DMS153 treated with DMSO at 0.1 percent for 48 hours (cell line): ENCODE measurements around the gene ZXDA.
"Not testable (repeated sequence)": the region's sequence is repeated elsewhere in the genome, so short reads cannot be mapped to it uniquely, and the experiment has no call there.

Source experiments
- DNase-seq: peaks from one replicate; lab custom pipeline; 2025; ENCODE audit not compliant: unreplicated experiment; lab: John Stamatoyannopoulos, UW

The ZXDA gene

GRCh38 chrX:57910287-57910912, at the start of gene ZXDA:
Gene ZXDA, minus strand, starts transcription at chrX:57910458. Its CDS starts 38 bp downstream, at chrX:57910420.
- not testable (repeated sequence) for DNase-seq

DNA sequence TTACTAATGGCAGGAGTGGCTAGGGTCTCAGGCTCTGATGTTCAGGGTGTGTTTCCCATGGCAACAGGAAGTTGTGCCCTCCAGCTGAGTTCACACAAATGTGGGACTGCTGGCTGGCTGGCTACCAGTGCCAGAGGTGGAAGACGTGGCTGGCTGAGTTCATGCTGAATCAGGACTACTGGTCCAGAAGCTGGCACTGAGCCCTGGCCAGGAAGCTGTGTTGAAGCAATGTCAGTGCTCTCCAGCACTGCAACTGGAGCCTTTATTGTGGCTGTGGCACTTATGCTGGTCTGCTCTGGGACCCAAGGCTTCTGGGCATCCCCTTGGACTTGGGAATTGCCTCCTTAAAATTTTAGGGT, 42.0 kb upstream of the ZXDA start:
- DNase-seq, result no peak

DNA sequence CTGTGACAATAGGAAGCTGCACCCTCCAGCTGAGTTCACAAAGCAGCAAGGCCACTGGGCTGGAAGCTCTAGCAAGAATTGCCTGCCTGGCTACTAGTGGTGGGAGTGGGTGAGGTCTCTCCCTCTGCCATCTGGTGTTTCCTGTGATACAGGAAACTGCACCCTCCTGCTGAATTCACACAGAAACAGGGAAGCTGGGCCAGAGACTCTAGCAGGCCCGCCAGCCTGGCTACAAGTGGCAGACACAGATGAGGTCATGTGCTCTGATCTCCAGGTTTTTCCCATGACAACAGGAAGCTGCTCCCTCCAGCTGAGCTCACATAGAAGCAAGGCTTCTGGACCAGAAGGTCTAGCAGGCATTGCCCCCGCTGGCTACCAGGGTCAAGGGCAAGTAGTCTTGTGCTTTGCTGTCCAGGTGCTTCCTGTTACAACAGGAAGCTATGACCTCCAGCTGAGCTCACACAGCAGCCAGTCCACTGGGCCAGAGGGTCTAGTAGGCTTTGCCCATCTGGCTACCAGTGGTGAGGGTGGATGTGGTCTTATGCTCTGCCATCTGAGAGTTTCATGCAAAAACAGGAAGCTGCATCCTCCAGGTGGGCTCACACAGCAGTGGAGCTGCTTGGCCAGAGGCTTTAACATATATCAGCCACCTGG, 41.5 kb upstream of the ZXDA start:
- DNase-seq, result no peak

DNA sequence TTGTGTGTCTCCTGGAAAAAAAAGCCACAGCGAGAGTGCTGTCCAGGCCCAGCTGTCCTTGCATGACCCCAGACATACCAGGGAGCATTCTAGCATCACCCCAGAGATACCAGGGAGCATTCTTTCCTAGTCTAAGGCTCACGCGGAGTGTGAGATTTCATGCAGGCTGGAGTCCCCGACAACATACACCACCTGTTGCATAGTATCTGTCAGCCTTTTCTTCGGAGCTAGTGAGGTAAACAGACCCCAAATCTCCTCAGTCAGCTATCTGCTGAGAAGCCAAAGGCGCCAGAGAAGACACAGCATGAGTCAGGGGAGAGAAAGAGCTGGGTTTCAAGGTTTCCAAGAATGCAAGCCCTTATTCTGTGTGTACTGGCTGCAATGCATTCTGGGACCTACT, 23.1 kb upstream of the ZXDA start:
- no peak for DNase-seq

DNA sequence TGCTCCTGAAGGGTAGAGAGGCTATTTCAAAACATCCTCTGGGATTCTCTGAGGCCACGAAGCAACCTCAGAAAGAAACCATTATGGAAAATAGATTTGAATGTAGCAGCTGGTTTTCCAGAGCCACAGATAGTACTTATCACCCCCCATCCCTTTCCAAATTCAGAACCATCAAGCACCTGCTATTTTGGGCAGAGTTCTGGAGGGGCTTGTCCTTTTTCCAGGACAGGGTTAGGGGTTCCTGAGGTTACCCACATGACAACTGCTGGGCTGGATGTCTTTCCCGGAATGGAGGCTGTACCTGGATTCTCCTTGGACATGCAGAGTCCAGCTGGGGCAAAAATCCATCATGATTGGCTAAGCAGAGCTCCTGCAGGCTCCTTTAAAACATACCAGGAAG, 22.0 kb upstream of the ZXDA start:
- DNase-seq, result no peak

- no peak for DNase-seq
Measured at GRCh38 chrX:57930051-57930450, 19.8 kb upstream of the ZXDA start.

- no peak for DNase-seq
Measured at GRCh38 chrX:57929373-57929772, 19.1 kb upstream of the ZXDA start.

GRCh38 chrX:57925806-57926205, 15.5 kb upstream of the ZXDA start:
- DNase-seq, result no peak

DNA sequence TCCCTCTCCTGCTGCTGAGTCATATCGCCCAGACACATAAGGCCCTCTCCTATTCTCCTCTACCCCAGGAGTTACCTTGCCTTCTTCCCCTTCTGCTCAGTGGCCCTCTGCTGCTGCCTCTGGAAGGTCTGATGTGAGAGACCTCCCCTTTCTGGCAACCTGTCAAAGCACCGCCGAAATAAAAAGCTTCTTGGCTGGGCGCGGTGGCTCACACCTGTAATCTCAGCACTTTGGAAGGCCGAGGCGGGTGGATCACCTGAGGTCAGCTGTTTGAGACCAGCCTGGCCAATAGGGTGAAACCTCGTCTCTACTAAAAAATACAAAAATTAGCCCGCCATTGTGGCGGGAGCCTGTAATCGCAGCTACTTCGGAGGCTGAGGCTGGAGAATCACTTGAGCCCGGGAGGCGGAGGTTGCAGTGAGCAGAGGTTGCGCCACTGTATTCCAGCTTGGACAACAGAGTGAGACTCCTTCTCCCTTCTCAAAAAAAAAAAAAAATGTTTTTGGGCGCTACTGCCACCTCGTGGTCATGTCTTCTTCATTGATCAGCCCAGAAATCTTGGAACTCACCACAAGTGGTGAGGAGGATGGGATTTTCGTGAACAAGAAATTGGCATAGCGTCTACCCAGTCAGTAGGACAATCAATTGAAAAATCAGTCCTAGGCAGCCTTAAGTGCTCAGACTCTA, 8.6 kb upstream of the ZXDA start:
- no peak for DNase-seq

- no peak for DNase-seq
Measured at GRCh38 chrX:57915680-57916079, 5.4 kb upstream of the ZXDA start.

GRCh38 chrX:57909595-57910286, 517 bp downstream of the ZXDA start:
- DNase-seq, result not testable (repeated sequence)

DNA sequence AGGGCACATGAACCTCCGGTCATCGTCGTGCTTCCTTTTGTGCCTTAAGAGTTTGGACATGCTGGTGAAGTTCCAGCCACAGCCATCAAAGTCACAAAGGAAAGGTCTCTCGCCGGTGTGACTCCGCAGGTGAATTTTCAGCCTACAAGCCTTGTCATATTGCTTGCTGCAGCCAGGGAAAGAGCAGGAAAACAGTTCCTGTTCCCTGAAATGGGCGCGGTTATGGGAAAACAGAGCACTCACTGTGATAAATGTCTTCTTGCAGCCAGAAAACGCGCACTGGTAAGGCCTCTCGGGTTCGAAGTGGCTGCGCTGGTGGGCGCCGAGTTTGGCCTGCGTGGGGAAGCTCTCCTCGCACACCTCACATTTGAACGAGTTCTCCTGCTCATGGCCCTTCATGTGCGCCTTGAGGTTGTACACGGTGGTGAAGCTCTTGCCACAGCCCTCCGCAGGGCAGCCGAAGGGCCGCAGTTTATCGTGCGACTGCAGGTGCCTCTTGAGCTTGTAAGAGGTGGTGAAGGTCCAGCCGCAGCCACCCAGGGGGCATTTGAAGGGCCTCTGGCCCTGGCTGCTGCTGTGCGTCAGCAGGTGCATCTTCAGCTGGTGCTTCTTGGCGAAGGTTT, 1.2 kb downstream of the ZXDA start:
- DNase-seq, result not testable (repeated sequence)

- DNase-seq, result no peak
Measured at GRCh38 chrX:57906790-57907189, 3.5 kb downstream of the ZXDA start.

- DNase-seq, result no peak
Measured at GRCh38 chrX:57905141-57905540, 5.1 kb downstream of the ZXDA start.

GRCh38 chrX:57904176-57904880, 5.9 kb downstream of the ZXDA start:
- DNase-seq, result no peak

- no peak for DNase-seq
Measured at GRCh38 chrX:57902633-57903032, 7.6 kb downstream of the ZXDA start.

GRCh38 chrX:57901466-57901865, 8.8 kb downstream of the ZXDA start:
- no peak for DNase-seq

GRCh38 chrX:57900975-57901374, 9.3 kb downstream of the ZXDA start:
- DNase-seq, result no peak

GRCh38 chrX:57899906-57900305, 10.4 kb downstream of the ZXDA start:
- no peak for DNase-seq

- no peak for DNase-seq
Measured at GRCh38 chrX:57899064-57899463, 11.2 kb downstream of the ZXDA start.

- no peak for DNase-seq
Measured at GRCh38 chrX:57871463-57871862, 38.8 kb downstream of the ZXDA start.
